ENCODE measurements around the gene DAGLA. TPM values are rescaled to one million over a fixed set of nuclear protein-coding genes. Genes with fewer than 3 reads are reported as not detected.

The DAGLA gene
- total RNA-seq, 1 donor from 2014 or later: 1.1 TPM

DNA sequence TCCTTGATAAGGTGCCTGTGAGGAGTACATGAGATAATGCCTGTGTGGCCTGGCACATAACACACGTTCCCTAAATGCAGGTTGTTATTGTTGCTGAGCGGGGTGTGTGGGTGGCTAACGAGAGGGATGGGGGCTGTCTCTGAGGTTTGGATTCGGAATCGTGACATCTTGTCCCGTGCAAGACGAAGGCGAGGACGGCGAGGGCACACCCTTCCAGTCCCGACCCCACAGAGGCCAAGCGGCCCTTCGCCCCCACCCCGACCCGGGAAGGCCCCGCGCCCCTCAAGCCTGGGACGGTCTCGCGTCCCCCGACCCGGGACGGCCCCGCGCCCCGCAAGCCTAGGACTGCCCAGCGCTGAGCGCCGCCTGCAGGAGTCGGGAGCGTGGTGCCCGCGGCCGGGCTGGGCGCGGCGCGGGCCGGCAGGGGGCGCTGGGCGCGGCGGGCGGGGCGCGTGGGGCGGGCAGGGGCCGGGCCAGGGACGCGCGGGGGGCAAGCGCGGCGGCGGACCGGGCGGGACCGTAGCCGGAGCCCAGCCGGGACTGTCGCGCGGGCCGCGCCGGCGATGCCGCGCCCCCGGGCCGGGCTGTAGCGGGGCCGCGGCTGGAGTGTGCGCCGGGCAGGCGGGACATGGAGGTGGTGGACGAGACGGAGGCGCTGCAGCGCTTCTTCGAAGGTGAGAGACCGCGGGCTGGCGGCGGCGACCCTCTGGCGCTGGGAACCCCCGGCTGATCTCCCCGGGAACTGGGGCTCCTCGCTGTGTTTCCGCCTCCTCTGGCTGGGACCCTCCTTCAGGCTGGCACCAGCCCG, 72.1 kb downstream of the DAGLA start, which contains the start of gene MYRF:
MYRF (plus strand) TSS at position 520 of the 808 bp plus-strand sequence; CDS start at position 629, 109 bp downstream.
- no peak for TF ChIP-seq EZH2phosphoT487 (IDR thresholded peaks at IDR 0.05)
- TF ChIP-seq, protein P1, sequence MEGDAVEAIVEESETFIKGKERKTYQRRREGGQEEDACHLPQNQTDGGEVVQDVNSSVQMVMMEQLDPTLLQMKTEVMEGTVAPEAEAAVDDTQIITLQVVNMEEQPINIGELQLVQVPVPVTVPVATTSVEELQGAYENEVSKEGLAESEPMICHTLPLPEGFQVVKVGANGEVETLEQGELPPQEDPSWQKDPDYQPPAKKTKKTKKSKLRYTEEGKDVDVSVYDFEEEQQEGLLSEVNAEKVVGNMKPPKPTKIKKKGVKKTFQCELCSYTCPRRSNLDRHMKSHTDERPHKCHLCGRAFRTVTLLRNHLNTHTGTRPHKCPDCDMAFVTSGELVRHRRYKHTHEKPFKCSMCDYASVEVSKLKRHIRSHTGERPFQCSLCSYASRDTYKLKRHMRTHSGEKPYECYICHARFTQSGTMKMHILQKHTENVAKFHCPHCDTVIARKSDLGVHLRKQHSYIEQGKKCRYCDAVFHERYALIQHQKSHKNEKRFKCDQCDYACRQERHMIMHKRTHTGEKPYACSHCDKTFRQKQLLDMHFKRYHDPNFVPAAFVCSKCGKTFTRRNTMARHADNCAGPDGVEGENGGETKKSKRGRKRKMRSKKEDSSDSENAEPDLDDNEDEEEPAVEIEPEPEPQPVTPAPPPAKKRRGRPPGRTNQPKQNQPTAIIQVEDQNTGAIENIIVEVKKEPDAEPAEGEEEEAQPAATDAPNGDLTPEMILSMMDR (IDR thresholded peaks at IDR 0.05): peak; percentile 57
- TF ChIP-seq EZH2 (IDR thresholded peaks at IDR 0.05): peak; percentile 21
- peaks cover 27% of the 10 kb centered on the region for H3K27me3 Mint-ChIP-seq (ENCODE audit: insufficient read depth, low read depth)
- no peaks in the 10 kb centered on the region for H3K9me3 Mint-ChIP-seq
- peaks cover 44% of the 10 kb centered on the region for H3K4me1 Mint-ChIP-seq
- no peaks in the 10 kb centered on the region for H3K36me3 ChIP-seq
- H2AFZ ChIP-seq (replicated peaks): peak within 1 kb of the TSS; percentile 82
- no peaks in the 10 kb centered on the region for H3K36me3 Mint-ChIP-seq
- H3K4me1 ChIP-seq: peaks cover 20% of the 10 kb centered on the region
- peak within 1 kb of the TSS; percentile 89 for H3K4me2 ChIP-seq
- H4K20me1 ChIP-seq (ENCODE audit: low read depth): no peaks in the 10 kb centered on the region
- H3K9ac ChIP-seq: no peak within 1 kb of the TSS
- no peak within 1 kb of the TSS for H3K27ac ChIP-seq
- H3K4me3 ChIP-seq: peak within 1 kb of the TSS; percentile 59
- DNase-seq (ENCODE audit: low spot score): peak; percentile 88
- H3K79me2 ChIP-seq (ENCODE audit: low read depth): no peaks in the 10 kb centered on the region
- no peaks in the 10 kb centered on the region for H3K9me3 ChIP-seq (ENCODE audit: low read depth)
- H3F3A ChIP-seq (ENCODE audit: low read depth): peaks cover 13% of the 10 kb centered on the region
- H3K4me3 Mint-ChIP-seq: peak within 1 kb of the TSS; percentile 85
- peak within 1 kb of the TSS; percentile 63 for H3K27ac Mint-ChIP-seq
- H3K27me3 ChIP-seq: peaks cover 33% of the 10 kb centered on the region

DNA sequence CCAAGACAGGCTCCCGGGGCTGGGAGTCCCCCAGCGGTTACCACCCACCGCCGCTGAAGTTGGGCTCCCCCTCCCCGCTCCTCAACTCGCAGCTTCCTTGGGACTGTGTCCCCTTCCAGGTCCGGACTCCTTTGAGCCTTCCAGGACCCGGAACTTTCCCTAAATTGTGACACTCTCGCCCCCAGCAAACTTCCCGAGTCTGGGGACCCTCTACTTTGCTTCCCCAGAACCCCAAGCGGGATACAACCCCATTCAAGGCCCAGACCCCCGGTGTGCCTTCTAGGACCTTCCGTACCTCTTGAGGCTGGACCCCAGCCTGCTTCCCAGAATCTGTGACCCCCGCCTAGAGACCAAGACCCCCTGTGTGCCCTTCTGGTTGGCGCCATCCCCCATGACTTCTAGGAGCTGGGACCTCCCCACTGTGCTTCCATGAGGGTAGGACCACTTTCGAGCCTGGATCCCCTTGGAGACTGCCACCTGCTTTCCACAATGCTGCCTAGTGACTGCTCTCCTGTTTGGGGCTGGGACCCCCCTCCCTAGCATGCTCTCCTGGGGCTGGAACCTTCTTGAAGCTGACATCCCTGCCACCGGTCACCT, 72.8 kb downstream of the DAGLA start:
- Histone ChIP-seq H3K4me3 (peak overlapping the region; percentile 59), H3F3A (ENCODE audit: low read depth) (peaks cover 13% of the 10 kb centered on the region), H3K9me3 (ENCODE audit: low read depth) (no peaks in the 10 kb centered on the region), H3K4me1 (peaks cover 20% of the 10 kb centered on the region), H3K79me2 (ENCODE audit: low read depth) (no peaks in the 10 kb centered on the region), H3K27ac (no peak overlapping the region), H2AFZ (replicated peaks) (peak overlapping the region; percentile 82), H3K36me3 (no peaks in the 10 kb centered on the region), H4K20me1 (ENCODE audit: low read depth) (no peaks in the 10 kb centered on the region), H3K9ac (no peak overlapping the region), H3K4me2 (peak overlapping the region; percentile 89), H3K27me3 (peaks cover 33% of the 10 kb centered on the region)
- TF ChIP-seq EZH2phosphoT487 (IDR thresholded peaks at IDR 0.05) (no peak), EZH2 (IDR thresholded peaks at IDR 0.05) (peak; percentile 12)
- TF ChIP-seq, protein P1 (IDR thresholded peaks at IDR 0.05): no peak
- H3K4me1 Mint-ChIP-seq: peaks cover 41% of the 10 kb centered on the region
- H3K4me3 Mint-ChIP-seq: peak overlapping the region; percentile 85
- peak overlapping the region; percentile 63 for H3K27ac Mint-ChIP-seq
- DNase-seq (ENCODE audit: low spot score): no peak
- no peaks in the 10 kb centered on the region for H3K36me3 Mint-ChIP-seq
- H3K9me3 Mint-ChIP-seq: no peaks in the 10 kb centered on the region
- peaks cover 27% of the 10 kb centered on the region for H3K27me3 Mint-ChIP-seq (ENCODE audit: insufficient read depth, low read depth)

DNA sequence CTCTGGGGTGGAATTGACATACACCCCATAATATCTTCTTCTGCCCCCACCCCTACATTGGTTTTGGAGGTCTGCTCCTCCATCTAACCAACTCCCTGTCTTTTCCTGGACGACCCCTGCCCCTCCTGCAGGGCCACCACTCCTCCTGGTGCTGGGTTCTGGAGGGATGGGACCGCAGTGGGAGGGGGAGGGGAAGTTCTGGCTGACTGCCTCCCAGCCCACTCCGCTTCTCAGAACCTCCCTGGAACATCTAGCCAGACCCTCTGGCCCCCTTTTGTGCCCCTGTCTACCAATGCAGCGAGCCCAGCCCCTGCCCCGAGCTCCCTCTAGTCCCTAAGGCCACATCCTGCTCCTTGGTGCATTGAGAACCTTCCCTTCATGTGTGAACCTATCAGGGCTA, 73.5 kb downstream of the DAGLA start:
- Mint-ChIP-seq H3K4me1 (peaks cover 37% of the 10 kb centered on the region), H3K27ac (no peak overlapping the region)
- no peak overlapping the region for H3K4me3 ChIP-seq

More for the DNA sequence above, 73.5 kb downstream of the DAGLA start:
- Histone ChIP-seq H3K36me3 (no peaks in the 10 kb centered on the region), H3K27ac (no peak overlapping the region), H2AFZ (replicated peaks) (no peak overlapping the region), H3F3A (ENCODE audit: low read depth) (peaks cover 13% of the 10 kb centered on the region), H3K4me2 (no peak overlapping the region), H3K9me3 (ENCODE audit: low read depth) (no peaks in the 10 kb centered on the region), H3K4me1 (peaks cover 20% of the 10 kb centered on the region), H4K20me1 (ENCODE audit: low read depth) (no peaks in the 10 kb centered on the region), H3K9ac (no peak overlapping the region), H3K79me2 (ENCODE audit: low read depth) (no peaks in the 10 kb centered on the region), H3K27me3 (peaks cover 33% of the 10 kb centered on the region)
- Mint-ChIP-seq H3K9me3 (no peaks in the 10 kb centered on the region), H3K36me3 (no peaks in the 10 kb centered on the region), H3K27me3 (ENCODE audit: insufficient read depth, low read depth) (peaks cover 27% of the 10 kb centered on the region), H3K4me3 (peak overlapping the region; percentile 85)
- no peak for DNase-seq (ENCODE audit: low spot score)
- no peak for TF ChIP-seq EZH2 (IDR thresholded peaks at IDR 0.05)
- TF ChIP-seq, protein P1 (IDR thresholded peaks at IDR 0.05): no peak
- no peak for TF ChIP-seq EZH2phosphoT487 (IDR thresholded peaks at IDR 0.05)

Data from neural progenitor cell (in vitro differentiated cells).